ENCODE measurements around the gene ADORA2B.
A peak's percentile ranks its signal among the peaks of the same experiment; 100 is the strongest.

ADORA2B gene

DNA sequence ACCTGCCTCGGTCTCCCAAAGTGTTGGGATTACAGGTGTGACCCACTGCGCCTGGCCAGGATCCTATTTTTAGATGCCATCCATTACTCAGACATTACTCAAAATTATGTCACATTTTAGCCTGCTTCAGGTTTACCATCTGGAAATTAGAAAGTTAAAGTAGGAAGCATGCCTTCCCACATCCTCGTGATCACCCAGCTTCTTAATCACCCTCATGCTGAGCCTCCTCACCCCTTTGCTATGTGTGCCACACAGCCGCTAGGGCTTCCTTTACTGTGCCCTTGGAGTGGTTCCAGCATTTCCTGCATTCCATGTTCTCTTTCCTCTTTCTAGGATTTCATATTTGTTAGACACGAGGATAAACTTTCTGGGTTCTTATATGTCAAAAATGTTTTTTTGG lies 9.3 kb downstream of the ADORA2B start:
- no peak overlapping the region for H3K27ac ChIP-seq (replicated peaks)
- TF ChIP-seq SPI1 (IDR thresholded peaks at IDR 0.05; ENCODE audit: borderline replicate concordance, low read depth), result no peak
- no peak for TF ChIP-seq GABPA (IDR thresholded peaks at IDR 0.05; ENCODE audit: low read depth)
- no peak for TF ChIP-seq POLR2AphosphoS5 (IDR thresholded peaks at IDR 0.05; ENCODE audit: low read depth)
- TF ChIP-seq, protein P1, sequence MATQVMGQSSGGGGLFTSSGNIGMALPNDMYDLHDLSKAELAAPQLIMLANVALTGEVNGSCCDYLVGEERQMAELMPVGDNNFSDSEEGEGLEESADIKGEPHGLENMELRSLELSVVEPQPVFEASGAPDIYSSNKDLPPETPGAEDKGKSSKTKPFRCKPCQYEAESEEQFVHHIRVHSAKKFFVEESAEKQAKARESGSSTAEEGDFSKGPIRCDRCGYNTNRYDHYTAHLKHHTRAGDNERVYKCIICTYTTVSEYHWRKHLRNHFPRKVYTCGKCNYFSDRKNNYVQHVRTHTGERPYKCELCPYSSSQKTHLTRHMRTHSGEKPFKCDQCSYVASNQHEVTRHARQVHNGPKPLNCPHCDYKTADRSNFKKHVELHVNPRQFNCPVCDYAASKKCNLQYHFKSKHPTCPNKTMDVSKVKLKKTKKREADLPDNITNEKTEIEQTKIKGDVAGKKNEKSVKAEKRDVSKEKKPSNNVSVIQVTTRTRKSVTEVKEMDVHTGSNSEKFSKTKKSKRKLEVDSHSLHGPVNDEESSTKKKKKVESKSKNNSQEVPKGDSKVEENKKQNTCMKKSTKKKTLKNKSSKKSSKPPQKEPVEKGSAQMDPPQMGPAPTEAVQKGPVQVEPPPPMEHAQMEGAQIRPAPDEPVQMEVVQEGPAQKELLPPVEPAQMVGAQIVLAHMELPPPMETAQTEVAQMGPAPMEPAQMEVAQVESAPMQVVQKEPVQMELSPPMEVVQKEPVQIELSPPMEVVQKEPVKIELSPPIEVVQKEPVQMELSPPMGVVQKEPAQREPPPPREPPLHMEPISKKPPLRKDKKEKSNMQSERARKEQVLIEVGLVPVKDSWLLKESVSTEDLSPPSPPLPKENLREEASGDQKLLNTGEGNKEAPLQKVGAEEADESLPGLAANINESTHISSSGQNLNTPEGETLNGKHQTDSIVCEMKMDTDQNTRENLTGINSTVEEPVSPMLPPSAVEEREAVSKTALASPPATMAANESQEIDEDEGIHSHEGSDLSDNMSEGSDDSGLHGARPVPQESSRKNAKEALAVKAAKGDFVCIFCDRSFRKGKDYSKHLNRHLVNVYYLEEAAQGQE (IDR thresholded peaks at IDR 0.05; ENCODE audit: insufficient replicate concordance, low read depth), result no peak
- TF ChIP-seq, protein P2, sequence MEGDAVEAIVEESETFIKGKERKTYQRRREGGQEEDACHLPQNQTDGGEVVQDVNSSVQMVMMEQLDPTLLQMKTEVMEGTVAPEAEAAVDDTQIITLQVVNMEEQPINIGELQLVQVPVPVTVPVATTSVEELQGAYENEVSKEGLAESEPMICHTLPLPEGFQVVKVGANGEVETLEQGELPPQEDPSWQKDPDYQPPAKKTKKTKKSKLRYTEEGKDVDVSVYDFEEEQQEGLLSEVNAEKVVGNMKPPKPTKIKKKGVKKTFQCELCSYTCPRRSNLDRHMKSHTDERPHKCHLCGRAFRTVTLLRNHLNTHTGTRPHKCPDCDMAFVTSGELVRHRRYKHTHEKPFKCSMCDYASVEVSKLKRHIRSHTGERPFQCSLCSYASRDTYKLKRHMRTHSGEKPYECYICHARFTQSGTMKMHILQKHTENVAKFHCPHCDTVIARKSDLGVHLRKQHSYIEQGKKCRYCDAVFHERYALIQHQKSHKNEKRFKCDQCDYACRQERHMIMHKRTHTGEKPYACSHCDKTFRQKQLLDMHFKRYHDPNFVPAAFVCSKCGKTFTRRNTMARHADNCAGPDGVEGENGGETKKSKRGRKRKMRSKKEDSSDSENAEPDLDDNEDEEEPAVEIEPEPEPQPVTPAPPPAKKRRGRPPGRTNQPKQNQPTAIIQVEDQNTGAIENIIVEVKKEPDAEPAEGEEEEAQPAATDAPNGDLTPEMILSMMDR (IDR thresholded peaks at IDR 0.05; ENCODE audit: insufficient read depth, low read length), result no peak
- H3K27me3 ChIP-seq (ENCODE audit: insufficient read depth, poor library complexity, severe bottlenecking), result no peaks in the 10 kb centered on the region
- no peak overlapping the region for H3K4me3 ChIP-seq (replicated peaks; ENCODE audit: insufficient read depth, low read length)
- DNase-seq (ENCODE audit: low read depth in 1 of 2, low spot score in 1 of 2), result no peak

DNA sequence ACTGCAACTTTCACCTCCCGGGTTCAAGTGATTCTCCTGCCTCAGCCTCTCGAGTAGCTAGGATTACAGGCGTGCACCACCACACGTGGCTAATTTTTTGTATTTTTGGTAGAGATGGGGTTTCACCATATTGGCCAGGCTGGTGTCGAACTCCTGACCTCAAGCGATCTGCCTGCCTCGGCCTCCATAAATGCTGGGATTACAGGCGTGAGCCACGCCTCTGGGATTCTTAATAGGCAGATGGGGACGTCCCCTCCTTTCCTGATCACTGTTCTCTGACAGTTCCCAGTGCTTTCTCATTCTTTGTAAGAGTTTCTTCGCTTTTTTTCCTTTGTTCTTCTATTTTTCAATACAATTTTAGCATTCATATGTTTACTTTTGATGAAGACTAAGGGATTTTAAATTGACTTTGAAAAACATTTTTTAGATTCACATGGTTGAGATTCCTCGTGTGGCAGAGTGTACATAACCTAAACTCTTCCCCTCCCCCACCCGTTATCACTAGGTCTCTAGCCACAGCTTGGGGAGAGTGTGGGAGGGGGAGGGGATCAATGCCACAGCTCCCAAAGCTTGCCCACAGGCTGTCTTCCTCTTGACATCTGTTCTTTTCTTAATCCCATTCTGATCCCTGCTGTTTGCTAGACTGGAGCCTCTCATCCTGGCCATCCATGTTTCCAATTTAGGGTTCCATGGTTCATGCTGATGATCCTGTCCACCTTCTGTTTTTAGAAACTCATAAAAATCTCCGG lies 11.0 kb downstream of the ADORA2B start:
- Histone ChIP-seq H3K27me3 (ENCODE audit: insufficient read depth, poor library complexity, severe bottlenecking) (no peaks in the 10 kb centered on the region), H3K4me3 (replicated peaks; ENCODE audit: insufficient read depth, low read length) (no peak overlapping the region), H3K27ac (replicated peaks) (no peak overlapping the region)
- no peak for TF ChIP-seq POLR2AphosphoS5 (IDR thresholded peaks at IDR 0.05; ENCODE audit: low read depth)
- no peak for TF ChIP-seq SPI1 (IDR thresholded peaks at IDR 0.05; ENCODE audit: borderline replicate concordance, low read depth)
- TF ChIP-seq, protein P1 (IDR thresholded peaks at IDR 0.05; ENCODE audit: insufficient replicate concordance, low read depth), result no peak
- no peak for TF ChIP-seq GABPA (IDR thresholded peaks at IDR 0.05; ENCODE audit: low read depth)
- TF ChIP-seq, protein P2 (IDR thresholded peaks at IDR 0.05; ENCODE audit: insufficient read depth, low read length), result no peak
- DNase-seq (ENCODE audit: low read depth in 1 of 2, low spot score in 1 of 2), result peak in 1 of 2 experiments; percentile 5

DNA sequence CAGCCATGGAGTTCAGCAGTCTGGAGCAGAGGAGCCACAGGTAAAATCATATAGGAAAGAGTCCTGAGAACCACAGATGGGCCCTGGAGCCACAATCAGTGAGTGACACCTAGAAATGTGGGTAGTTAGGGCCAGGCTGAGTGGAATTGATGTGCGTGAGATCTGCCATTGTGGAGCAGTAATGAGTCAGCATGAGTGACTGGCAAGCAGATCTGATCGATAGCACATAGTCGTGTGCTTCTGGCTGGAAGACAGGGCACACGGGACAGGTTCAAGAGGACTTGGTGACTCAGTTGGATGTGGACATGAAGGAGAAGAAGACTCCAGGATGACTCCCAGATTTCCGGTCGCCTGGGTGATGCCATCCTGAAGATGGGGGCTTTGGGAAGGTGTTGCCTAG lies 12.3 kb downstream of the ADORA2B start:
- DNase-seq (ENCODE audit: low read depth in 1 of 2, low spot score in 1 of 2), result no peak
- no peak for TF ChIP-seq SPI1 (IDR thresholded peaks at IDR 0.05; ENCODE audit: borderline replicate concordance, low read depth)
- TF ChIP-seq, protein P1 (IDR thresholded peaks at IDR 0.05; ENCODE audit: insufficient replicate concordance, low read depth), result no peak
- TF ChIP-seq POLR2AphosphoS5 (IDR thresholded peaks at IDR 0.05; ENCODE audit: low read depth), result no peak
- TF ChIP-seq, protein P2 (IDR thresholded peaks at IDR 0.05; ENCODE audit: insufficient read depth, low read length), result no peak
- TF ChIP-seq GABPA (IDR thresholded peaks at IDR 0.05; ENCODE audit: low read depth), result no peak
- H3K27me3 ChIP-seq (ENCODE audit: insufficient read depth, poor library complexity, severe bottlenecking), result no peaks in the 10 kb centered on the region
- H3K27ac ChIP-seq (replicated peaks), result no peak overlapping the region
- no peak overlapping the region for H3K4me3 ChIP-seq (replicated peaks; ENCODE audit: insufficient read depth, low read length)
